DND-41 (cell line): ENCODE measurements around the gene ABRACL.
"Not testable (repeated sequence)": the region's sequence is repeated elsewhere in the genome, so short reads cannot be mapped to it uniquely, and the experiment has no call there.

Experiments used
- ATAC-seq: fragments of 200-7000 bp; cut with Tn5 transposase; 3 replicates; pipeline ENCODE4 v1.9.1; 2021; ENCODE audit warnings: low read depth; ENCODE audit not compliant: insufficient read depth
- DNase-seq: peaks from one replicate; pipeline ENCODE4 v3.0.0-alpha.2; 2020
- H2AFZ ChIP-seq: 2 replicates; pipeline ENCODE4 v1.6.0; 2012; ENCODE audit warnings: low read depth, low read length
- H3K27ac ChIP-seq: 2 replicates; pipeline ENCODE4 v1.5.1; 2012; ENCODE audit warnings: low read length, inconsistent platforms
- H3K27me3 ChIP-seq: fragments of 200-600 bp; sonication (generic); 2 replicates; pipeline ENCODE4 v1.6.0; 2012; ENCODE audit warnings: low read length, mild to moderate bottlenecking, inconsistent platforms; ENCODE audit not compliant: insufficient read depth, poor library complexity
- H3K36me3 ChIP-seq: 2 replicates; pipeline ENCODE4 v1.5.1; 2012; ENCODE audit warnings: low read length, inconsistent platforms; ENCODE audit not compliant: insufficient read depth
- H3K4me1 ChIP-seq: 2 replicates; pipeline ENCODE4 v1.5.1; 2012; ENCODE audit warnings: mild to moderate bottlenecking, low read length; ENCODE audit not compliant: insufficient read depth
- H3K4me2 ChIP-seq: 2 replicates; pipeline ENCODE4 v1.6.0; 2012; ENCODE audit warnings: mild to moderate bottlenecking, moderate library complexity, low read length, inconsistent platforms; ENCODE audit not compliant: insufficient read depth
- H3K4me3 ChIP-seq, 2 experiments: fragments of 200-600 bp in 1 of 2; shearing (Covaris generic) in 1 of 2; 2 replicates each; pipeline ENCODE4 v1.5.1; 2012 to 2016; ENCODE audit warnings: inconsistent platforms in 2 of 2, low read length in 2 of 2, mild to moderate bottlenecking in 2 of 2, low read depth in 1 of 2, moderate library complexity in 1 of 2
- H3K79me2 ChIP-seq: 2 replicates; pipeline ENCODE4 v1.6.0; 2012; ENCODE audit warnings: low read length, inconsistent platforms; ENCODE audit not compliant: insufficient read depth
- H3K9ac ChIP-seq: 2 replicates; pipeline ENCODE4 v1.6.0; 2012; ENCODE audit warnings: low read depth, mild to moderate bottlenecking, inconsistent platforms, low read length, moderate library complexity
- H3K9me3 ChIP-seq: 2 replicates; pipeline ENCODE4 v1.5.1; 2012; ENCODE audit warnings: low read length, moderate library complexity, mild to moderate bottlenecking, inconsistent platforms; ENCODE audit not compliant: insufficient read depth, severe bottlenecking
- H4K20me1 ChIP-seq: 2 replicates; pipeline ENCODE4 v1.6.0; 2012; ENCODE audit warnings: low read length; ENCODE audit not compliant: insufficient read depth
- EZH2 ChIP-seq: IDR thresholded peaks from 3 replicates; pipeline ENCODE4 v1.6.1; 2012; ENCODE audit warnings: borderline replicate concordance, low read depth, mild to moderate bottlenecking, moderate library complexity, low read length, inconsistent platforms; ENCODE audit not compliant: severe bottlenecking
- TF ChIP-seq, protein P1 (sequence below): IDR thresholded peaks from 2 replicates; pipeline ENCODE4 v1.5.1; 2012; ENCODE audit warnings: borderline replicate concordance, low read length, moderate library complexity, mild to moderate bottlenecking; ENCODE audit not compliant: poor library complexity, severe bottlenecking; ENCODE audit errors: extremely low read depth

The ABRACL gene

DNA sequence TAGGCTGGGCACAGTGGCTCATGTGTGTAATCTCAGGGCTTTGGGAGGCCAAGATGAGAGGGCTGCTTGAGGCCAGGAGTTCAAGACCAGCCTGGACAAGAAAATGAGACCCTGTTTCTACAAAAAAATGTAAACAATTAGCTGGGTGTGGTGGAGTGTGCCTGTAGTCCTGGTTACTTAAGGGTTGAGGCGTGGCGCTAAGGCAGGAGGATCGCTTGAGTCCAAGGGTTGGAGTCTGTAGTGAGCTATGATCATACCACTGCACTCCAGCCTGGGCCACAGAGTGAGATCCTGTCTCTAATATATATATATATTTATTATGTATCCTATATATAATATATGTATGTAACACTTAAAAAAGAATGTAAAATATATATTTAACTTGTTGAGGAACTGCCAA lies 7.9 kb upstream of the ABRACL start:
- DNase-seq (no peak), ATAC-seq (no peak)
- H3K27me3 ChIP-seq: no peaks in the 10 kb centered on the region

DNA sequence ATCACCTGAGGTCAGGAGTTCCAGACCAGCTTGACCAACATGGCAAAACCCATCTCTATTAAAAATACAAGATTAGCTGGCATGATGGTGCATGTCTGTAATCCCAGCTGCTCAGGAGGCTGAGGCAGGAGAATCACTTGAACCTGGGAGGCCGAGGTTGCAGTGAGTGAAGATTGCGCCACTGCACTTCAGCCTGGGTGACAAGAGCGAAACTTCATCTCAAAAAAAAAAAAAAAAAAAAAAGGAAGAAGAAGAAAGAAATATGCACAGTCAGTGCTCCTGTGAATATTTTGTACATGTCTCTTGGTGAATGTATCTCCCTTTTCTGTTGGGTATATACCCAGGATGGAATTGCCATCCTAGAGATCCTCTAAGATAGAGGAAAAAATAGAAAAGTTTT lies 3.1 kb upstream of the ABRACL start:
- not testable (repeated sequence) for H3K9ac ChIP-seq, ATAC-seq, DNase-seq, H3K36me3 ChIP-seq, H3K27me3 ChIP-seq, H3K4me3 ChIP-seq, H2AFZ ChIP-seq, H3K27ac ChIP-seq, H3K4me2 ChIP-seq, H3K9me3 ChIP-seq, H4K20me1 ChIP-seq
- H3K79me2 ChIP-seq: peaks cover 30% of the 10 kb centered on the region
- H3K4me1 ChIP-seq: peaks cover 23% of the 10 kb centered on the region

More for the DNA sequence above, 7.9 kb upstream of the ABRACL start:
- no peaks in the 10 kb centered on the region for H3K36me3 ChIP-seq
- no peak overlapping the region for H3K4me2 ChIP-seq
- TF ChIP-seq, protein P1, sequence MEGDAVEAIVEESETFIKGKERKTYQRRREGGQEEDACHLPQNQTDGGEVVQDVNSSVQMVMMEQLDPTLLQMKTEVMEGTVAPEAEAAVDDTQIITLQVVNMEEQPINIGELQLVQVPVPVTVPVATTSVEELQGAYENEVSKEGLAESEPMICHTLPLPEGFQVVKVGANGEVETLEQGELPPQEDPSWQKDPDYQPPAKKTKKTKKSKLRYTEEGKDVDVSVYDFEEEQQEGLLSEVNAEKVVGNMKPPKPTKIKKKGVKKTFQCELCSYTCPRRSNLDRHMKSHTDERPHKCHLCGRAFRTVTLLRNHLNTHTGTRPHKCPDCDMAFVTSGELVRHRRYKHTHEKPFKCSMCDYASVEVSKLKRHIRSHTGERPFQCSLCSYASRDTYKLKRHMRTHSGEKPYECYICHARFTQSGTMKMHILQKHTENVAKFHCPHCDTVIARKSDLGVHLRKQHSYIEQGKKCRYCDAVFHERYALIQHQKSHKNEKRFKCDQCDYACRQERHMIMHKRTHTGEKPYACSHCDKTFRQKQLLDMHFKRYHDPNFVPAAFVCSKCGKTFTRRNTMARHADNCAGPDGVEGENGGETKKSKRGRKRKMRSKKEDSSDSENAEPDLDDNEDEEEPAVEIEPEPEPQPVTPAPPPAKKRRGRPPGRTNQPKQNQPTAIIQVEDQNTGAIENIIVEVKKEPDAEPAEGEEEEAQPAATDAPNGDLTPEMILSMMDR: no peak
- TF ChIP-seq EZH2: no peak
- no peaks in the 10 kb centered on the region for H4K20me1 ChIP-seq
- H3K9ac ChIP-seq: no peak overlapping the region
- H3K79me2 ChIP-seq: no peaks in the 10 kb centered on the region
- no peak overlapping the region for H3K4me3 ChIP-seq
- H3K4me1 ChIP-seq: no peaks in the 10 kb centered on the region
- no peak overlapping the region for H3K27ac ChIP-seq
- no peaks in the 10 kb centered on the region for H3K9me3 ChIP-seq
- H2AFZ ChIP-seq: no peak overlapping the region

DNA sequence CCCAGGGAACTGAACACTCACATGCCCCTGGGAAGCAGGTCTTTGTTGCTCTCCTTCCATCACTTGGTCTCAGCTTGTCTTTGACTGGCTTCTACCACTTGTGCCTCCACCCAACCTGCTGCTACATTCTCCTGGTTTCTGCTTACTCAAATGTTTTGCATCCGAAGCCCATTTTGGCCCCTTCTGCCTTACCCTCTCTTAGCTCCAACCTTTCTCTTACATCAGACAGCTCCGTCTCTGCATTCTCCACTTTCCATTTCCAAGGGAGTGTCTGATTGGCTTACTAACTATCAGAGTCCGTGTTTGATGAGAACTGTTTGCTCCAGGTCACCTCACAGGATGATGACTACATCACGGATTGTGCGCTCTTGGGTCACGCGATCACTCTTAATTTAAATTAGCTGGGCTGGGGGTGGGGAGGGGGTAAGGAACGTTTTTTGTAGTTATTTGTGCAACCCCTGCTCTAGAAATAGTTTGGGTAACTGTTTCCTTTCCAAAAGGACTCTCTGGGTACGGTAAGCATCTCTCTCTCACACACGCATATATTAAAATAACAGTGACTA lies 844 bp upstream of the ABRACL start:
- Histone ChIP-seq H3K36me3 (no peaks in the 10 kb centered on the region; the same call in 1 of the 2 replicates), H3K27me3 (no peaks in the 10 kb centered on the region), H3K4me1 (peaks cover 36% of the 10 kb centered on the region), H2AFZ (peak overlapping the region; percentile 85), H4K20me1 (peaks cover 3% of the 10 kb centered on the region; the same call in 1 of the 2 replicates), H3K9me3 (no peaks in the 10 kb centered on the region), H3K79me2 (peaks cover 51% of the 10 kb centered on the region), H3K27ac (peak overlapping the region; percentile 85), H3K4me3 (peak overlapping the region; percentile 53 to 69), H3K9ac (peak overlapping the region; percentile 81), H3K4me2 (peak overlapping the region; percentile 73)
- no peak for ATAC-seq
- TF ChIP-seq, protein P1: no peak
- no peak for TF ChIP-seq EZH2
- peak; percentile 15 for DNase-seq

DNA sequence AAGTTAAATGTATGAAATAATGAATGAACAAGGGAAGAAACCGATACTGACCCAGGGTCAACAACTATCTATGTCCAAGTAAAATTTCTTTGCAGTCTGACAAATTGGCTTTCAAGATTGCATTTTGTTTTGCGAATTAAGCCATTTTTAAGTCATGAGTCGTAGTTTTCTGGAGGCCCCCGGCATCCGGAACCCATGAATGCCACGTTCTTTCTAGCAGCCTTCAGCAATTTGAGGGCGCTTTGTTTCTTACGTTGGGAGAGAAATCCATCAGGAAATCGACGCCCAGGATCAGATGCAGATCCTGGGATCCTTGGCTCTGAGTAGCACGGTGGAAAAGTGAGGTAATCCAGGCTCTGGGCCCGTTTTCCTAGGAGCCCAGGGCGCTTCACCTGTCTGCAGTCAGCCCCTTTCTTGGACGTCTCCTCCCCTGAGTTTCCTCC lies 309 bp upstream of the ABRACL start:
- Histone ChIP-seq H3K36me3 (peaks cover 2% of the 10 kb centered on the region; the same call in 1 of the 2 replicates), H4K20me1 (peaks cover 8% of the 10 kb centered on the region; the same call in 1 of the 2 replicates), H3K27me3 (no peaks in the 10 kb centered on the region), H3K9me3 (no peaks in the 10 kb centered on the region), H3K27ac (peak overlapping the region; percentile 85), H3K4me2 (peak overlapping the region; percentile 73), H2AFZ (peak overlapping the region; percentile 85), H3K4me3 (peak overlapping the region; percentile 53 to 69), H3K4me1 (peaks cover 40% of the 10 kb centered on the region), H3K79me2 (peaks cover 56% of the 10 kb centered on the region), H3K9ac (peak overlapping the region; percentile 81)
- ATAC-seq (peak; percentile 7), DNase-seq (no peak)
- TF ChIP-seq EZH2: no peak
- TF ChIP-seq, protein P1: no peak
